G401 (cell line): ENCODE measurements around the gene SYT11. TPM values are rescaled to one million over a fixed set of nuclear protein-coding genes. Genes with fewer than 3 reads are reported as not detected.
"Not testable (repeated sequence)": the region's sequence is repeated elsewhere in the genome, so short reads cannot be mapped to it uniquely, and the experiment has no call there.

Experiments used
- DNase-seq: peaks from one replicate; pipeline ENCODE4 v3.0.0-alpha.2; 2015; ENCODE audit warnings: low spot score
- in situ Hi-C: cut with HindIII; loops from 2 replicates; pipeline ENCODE4 v1.10.0; 2016; ENCODE audit warnings: low sequenced_read_pairs, mixed read lengths
- total RNA-seq: library from RNA; depleted of rRNA; stranded (reverse); fragments of >200 nt; shearing (Covaris generic); gene quantifications from 2 replicates; pipeline ENCODE4 v1.2.3, GENCODE V29; 2014; rRNA removed

SYT11 gene
- total RNA-seq, result 4.9 and 5.8 TPM in 2 replicates

DNA sequence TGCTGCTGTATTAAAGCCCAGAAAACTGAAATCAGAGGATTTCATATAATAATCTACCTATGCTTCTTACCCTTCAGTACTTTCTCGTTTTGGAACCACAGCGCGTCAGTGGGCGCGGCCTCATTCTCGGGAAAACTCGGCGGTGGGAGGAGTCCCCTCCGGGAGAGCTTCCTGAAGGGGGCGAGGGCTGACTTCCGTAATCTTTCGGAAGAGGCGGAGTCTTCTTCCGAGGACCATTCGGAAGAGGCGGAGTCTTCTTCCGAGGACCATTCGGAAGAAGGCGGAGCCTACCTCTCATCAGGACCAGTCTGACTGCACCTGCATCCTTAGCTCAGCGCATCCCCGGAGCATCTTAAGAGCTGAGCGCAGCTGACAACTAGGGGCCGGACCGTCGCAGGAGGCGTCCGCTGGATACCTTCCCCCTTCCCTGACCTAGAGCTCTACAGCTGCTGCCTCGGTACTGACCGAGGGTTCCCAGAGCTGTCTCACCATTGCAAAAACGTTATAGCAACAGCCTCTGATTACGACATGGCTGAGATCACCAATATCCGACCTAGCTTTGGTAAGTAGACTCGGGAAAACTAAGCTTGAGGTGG lies at the start of gene SYT11:
SYT11 (plus strand) TSS at position 334 of the 596 bp plus-strand sequence; CDS start at position 529, 195 bp downstream.
- peak; percentile 99 for DNase-seq
- in situ Hi-C loops, result no loop called here

GRCh38 chr1:155812878-155813277 lies 46.5 kb upstream of the SYT11 start:
- in situ Hi-C loops, result no loop called here
- DNase-seq, result no peak

DNA sequence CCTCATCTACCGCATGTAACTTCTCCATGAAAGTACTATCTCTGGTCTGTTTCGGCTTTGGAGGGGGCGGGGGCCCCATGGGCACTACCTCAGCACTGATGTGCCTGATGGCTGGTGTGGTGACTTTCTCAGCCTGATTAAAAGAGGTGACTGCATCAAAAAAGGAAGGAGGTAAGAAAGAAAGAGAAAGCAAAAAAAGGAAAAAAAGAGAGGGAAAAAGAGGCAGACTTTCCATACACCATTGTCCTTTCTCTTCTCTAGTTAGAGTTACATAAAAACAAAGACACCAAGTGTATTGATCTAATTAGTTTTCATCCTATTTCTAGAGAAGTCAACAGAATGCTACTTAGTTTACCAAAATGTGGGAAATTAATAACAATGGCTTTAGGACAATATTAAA lies 45.7 kb upstream of the SYT11 start:
- DNase-seq, result no peak
- in situ Hi-C loops, result no loop called here

GRCh38 chr1:155816351-155816750 lies 43.0 kb upstream of the SYT11 start:
- no peak for DNase-seq
- in situ Hi-C loops, result loop anchor here (5.0 kb wide), 1 partner anchor 46 kb away; no protein-coding TSS in a partner anchor

DNA sequence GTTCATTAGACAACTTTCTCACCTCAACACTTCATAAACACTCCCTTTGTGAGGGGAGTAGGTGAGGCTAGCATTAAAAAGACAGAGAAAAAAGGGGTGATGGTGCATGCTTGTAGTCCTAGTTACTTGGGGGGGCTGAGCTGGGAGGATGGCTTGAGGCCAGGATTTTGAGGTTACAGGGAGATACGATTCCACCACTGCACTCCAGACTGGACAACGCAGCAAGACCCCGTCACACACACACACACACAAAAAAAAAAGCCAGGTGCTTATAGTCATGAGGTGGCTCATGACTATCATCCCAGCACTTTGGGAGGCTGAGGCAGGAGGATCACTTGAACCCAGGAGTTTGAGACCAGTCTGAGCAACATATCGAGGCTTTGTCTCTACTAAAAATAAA lies 31.9 kb upstream of the SYT11 start:
- in situ Hi-C loops, result no loop called here
- DNase-seq, result no peak

- in situ Hi-C loops, result no loop called here
- no peak for DNase-seq
Measured at GRCh38 chr1:155831279-155831976, 27.9 kb upstream of the SYT11 start.

GRCh38 chr1:155833665-155834295 lies 25.6 kb upstream of the SYT11 start:
- in situ Hi-C loops, result no loop called here
- DNase-seq, result no peak

GRCh38 chr1:155834296-155834926 lies 25.0 kb upstream of the SYT11 start:
- DNase-seq, result no peak
- in situ Hi-C loops, result no loop called here

GRCh38 chr1:155834927-155835399 lies 24.4 kb upstream of the SYT11 start:
- in situ Hi-C loops, DNase-seq: not testable (repeated sequence)

DNA sequence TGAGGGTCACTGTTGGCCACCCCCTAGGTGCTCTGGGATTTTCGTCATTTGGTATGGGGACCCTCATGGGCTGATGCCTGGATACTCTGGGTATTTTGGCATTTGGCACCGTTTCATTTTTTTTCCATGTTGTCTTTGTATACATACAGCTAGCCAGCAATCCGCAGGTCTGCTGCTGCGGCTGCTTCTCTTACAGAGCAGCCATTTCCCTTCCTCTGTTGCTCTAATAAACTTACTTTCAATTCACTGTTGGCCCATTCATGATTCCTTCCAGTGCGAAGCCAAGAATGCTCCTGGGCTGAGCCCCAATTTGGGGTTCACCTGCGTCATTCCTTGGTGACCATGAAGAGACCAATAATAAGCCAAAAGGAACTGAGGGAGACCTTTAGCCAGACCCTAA lies 23.8 kb upstream of the SYT11 start:
- in situ Hi-C loops, result no loop called here
- DNase-seq, result no peak

DNA sequence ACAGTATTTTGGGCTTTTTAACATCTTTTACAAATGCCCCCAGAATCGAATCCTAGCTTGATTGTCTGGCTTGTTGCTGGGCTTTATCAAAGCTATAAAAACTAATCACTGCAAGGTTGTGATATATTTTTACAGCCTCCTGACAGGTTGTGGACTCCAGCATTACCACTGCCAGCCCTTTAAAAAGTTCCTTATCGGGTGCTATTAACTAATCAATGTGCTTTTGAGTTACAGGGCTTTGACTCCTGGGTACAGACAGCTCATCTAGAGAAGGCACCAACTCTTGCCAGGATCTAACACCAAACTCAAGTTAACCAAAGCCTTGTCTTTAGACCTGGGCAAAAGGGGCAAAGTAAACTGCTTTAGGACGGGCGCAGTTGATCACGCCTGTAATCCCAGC lies 19.0 kb upstream of the SYT11 start:
- no peak for DNase-seq
- in situ Hi-C loops, result no loop called here

GRCh38 chr1:155844860-155845421 lies 14.4 kb upstream of the SYT11 start:
- DNase-seq, result no peak
- in situ Hi-C loops, result no loop called here

DNA sequence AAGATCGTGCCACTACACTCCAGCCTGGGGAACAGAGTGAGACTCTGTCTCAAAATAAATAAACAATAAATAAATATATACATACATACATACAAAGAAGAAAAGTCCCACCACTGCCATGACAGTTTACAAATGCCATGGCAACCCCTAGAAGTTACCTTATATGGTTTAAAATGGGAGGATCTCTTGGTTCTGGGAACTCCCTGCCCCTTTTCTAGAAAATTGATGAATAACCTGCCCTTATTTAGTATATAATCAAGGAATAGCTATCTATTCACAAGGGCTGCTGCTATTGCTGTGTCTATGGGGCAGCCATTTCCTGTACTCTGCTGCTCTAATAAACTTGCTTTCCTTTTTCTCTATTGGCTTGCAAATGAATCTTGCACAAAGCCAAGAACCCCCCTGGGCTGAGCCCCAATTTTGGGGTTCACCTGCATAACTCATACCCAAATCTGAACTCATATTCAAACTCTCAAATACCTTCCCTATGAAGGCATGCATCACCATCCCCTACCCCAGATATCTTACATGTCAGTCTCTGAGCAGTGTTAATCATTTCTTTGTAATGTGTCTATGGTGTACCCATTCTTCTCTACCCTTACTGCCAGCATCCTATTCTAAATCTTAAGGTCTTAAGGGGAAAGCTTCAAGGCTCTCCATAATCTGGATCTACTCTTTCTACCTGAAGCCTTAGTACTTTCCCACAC lies 11.4 kb upstream of the SYT11 start:
- in situ Hi-C loops, result no loop called here
- no peak for DNase-seq

- no peak for DNase-seq
- in situ Hi-C loops, result no loop called here
Measured at GRCh38 chr1:155850345-155850744, 9.0 kb upstream of the SYT11 start.

DNA sequence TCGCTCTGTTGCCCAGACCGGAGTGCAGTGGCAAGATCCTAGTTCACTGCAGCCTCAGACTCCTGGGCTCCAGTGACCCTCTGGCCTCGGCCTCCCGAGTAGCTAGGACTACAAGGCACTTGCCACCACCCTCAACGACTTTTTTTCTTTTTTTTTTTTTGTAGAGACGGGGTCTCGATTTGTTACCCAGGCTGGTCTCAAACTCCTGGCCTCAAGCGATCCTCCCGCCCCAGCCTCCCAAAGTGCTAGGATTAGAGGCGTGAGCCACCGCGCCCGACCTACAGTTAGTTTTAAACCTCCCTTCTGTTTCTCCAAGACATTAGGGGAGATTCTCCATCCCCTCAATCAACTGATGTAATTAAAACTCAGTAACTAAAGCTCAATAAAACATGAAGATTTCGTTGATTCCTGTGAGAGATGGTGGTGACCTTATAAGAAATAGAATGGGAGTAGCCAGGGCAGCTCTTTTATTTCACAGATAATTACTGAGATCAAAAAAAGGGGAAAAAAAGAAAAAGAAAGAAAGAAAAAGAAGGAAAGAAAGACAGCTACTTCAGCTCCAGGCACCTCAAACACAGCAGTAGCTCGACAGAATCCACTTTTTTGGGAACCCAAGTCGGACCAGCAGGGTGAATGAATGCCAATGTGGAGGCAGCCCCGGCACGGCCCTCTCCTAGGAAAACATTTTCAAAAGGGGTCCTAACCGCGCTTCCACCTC lies 3.0 kb upstream of the SYT11 start:
- no peak for DNase-seq
- in situ Hi-C loops, result no loop called here

DNA sequence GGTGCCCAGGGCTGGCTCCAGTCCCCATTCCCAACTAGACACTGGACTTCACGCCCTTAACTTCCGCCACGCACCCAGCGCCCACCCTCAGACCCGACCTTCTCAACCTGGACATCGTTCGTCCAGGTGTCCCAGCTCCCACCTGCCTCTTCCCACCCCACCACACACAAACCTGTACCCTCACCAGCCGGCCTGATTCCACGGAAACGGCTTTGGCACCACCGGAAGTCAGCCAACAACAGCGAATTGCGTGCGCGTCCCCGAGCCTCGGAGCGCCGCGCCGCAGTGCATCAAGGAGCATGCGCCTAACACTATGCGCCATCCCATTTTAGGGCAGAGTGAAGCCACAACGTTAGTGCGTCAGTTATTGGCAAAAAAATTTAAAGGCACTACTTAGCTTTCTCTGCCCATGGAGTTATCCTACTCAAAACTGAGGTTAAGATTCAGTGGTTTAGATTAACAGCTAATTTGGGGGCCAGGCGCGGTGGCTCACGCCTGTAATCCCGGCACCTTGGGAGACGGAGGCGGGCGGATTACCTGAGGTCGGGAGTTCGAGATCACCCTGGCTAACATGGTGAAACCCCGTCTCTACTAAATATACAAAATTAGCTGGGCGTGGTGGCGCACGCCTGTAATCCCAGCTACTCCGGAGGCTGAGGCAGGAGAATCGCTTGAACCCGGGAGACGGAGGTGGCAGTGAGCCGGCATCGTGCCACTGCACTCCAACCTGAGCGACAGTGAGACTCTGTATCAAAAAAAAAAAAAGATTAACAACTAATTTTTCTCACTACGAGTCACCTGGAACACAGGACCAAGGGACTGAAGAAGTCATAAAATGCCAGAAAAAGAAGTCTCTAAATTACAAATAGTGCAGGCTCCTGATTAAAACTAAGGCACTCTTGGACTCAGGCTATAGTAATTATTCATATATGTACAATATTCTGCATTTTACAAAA lies 2.1 kb upstream of the SYT11 start, which contains the start of gene GON4L:
GON4L (minus strand) TSS at position 240 of the 956 bp plus-strand sequence. CDS start 3,434 bp downstream, outside the sequence.
- DNase-seq, result peak; percentile 95
- in situ Hi-C loops, result no loop called here

DNA sequence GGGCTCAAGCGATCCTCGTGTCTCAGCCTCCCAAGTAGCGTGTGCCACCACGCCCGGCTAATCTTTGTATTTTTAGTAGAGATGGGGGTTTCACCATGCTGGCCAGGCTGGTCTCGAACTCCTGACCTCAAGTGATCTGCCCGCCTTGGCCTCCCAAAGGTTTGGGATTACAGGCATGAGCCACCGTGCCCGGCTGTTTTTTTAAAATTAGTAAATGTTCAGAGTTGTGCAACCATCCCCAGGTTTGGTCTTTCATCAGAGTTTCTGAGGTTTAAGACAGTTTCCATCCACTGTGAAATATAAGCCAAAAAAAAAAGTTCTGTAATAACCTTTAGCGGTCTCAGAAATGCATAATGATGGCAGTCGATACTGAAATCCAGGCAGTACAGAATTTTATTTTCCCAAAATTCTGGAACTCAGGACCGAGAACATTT lies 550 bp upstream of the SYT11 start:
- in situ Hi-C loops, result no loop called here
- no peak for DNase-seq
